Measurements from ENCODE around the gene MEX3C.

DNA sequence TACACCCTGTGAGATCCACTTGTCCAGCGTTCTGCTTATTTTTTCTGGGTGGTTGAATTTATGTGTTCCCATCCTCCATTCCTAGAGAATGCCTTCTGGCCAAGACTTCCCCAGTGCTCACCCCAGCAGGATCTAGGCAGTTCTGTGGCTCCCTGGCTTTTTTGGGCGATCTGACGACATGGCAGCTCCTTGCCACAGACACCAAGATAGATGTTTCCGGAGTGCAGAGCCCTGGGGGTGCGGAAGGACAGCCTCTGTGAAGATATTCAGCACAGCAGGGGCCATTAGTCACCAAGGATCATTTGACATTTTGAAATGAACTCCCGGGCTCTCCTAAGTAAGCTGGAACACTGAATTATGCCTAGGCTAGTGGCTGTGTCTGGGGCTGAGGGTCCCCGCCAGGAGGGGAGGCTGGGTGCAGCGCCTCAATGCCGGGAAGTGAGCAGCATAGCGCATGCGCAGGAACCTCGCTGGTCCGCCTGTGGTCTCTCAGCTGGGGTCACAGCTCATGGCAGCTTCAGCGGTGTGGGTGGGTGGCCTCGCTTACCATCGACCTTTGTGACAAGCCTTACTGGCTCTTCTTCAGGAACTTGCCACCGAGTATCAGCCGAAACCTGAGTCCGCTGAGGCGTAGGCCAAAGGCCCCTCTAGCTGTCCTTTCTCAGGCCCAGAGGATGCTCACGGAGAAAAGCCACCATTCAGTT is 60.3 kb downstream of the MEX3C start:
- TF ChIP-seq, protein P1, sequence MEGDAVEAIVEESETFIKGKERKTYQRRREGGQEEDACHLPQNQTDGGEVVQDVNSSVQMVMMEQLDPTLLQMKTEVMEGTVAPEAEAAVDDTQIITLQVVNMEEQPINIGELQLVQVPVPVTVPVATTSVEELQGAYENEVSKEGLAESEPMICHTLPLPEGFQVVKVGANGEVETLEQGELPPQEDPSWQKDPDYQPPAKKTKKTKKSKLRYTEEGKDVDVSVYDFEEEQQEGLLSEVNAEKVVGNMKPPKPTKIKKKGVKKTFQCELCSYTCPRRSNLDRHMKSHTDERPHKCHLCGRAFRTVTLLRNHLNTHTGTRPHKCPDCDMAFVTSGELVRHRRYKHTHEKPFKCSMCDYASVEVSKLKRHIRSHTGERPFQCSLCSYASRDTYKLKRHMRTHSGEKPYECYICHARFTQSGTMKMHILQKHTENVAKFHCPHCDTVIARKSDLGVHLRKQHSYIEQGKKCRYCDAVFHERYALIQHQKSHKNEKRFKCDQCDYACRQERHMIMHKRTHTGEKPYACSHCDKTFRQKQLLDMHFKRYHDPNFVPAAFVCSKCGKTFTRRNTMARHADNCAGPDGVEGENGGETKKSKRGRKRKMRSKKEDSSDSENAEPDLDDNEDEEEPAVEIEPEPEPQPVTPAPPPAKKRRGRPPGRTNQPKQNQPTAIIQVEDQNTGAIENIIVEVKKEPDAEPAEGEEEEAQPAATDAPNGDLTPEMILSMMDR (IDR thresholded peaks at IDR 0.05) = no peak
- no peak for TF ChIP-seq POLR2A (IDR thresholded peaks at IDR 0.05)
